ENCODE measurements around the gene MKLN1.

- TF ChIP-seq POLR2A (IDR thresholded peaks at IDR 0.05) = no peak
- TF ChIP-seq, protein P1, sequence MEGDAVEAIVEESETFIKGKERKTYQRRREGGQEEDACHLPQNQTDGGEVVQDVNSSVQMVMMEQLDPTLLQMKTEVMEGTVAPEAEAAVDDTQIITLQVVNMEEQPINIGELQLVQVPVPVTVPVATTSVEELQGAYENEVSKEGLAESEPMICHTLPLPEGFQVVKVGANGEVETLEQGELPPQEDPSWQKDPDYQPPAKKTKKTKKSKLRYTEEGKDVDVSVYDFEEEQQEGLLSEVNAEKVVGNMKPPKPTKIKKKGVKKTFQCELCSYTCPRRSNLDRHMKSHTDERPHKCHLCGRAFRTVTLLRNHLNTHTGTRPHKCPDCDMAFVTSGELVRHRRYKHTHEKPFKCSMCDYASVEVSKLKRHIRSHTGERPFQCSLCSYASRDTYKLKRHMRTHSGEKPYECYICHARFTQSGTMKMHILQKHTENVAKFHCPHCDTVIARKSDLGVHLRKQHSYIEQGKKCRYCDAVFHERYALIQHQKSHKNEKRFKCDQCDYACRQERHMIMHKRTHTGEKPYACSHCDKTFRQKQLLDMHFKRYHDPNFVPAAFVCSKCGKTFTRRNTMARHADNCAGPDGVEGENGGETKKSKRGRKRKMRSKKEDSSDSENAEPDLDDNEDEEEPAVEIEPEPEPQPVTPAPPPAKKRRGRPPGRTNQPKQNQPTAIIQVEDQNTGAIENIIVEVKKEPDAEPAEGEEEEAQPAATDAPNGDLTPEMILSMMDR (IDR thresholded peaks at IDR 0.05) = no peak
These were observed 143.8 kb downstream of the MKLN1 start for GRCh38 chr7:131471250-131472004.
